B cell (primary cell): ENCODE measurements around the gene AGAP1.

Experiments
- CTCF ChIP-seq: fragments of 200-600 bp; IDR thresholded peaks from one replicate; pipeline ENCODE4 v1.8.0; 2022; ENCODE audit warnings: antibody characterized with exemption, mild to moderate bottlenecking
- EZH2 ChIP-seq: IDR thresholded peaks from 2 replicates; pipeline ENCODE4 v1.6.1; 2012; ENCODE audit warnings: borderline replicate concordance, low read depth, mild to moderate bottlenecking, moderate library complexity, low read length; ENCODE audit not compliant: insufficient read depth, poor library complexity, severe bottlenecking

DNA sequence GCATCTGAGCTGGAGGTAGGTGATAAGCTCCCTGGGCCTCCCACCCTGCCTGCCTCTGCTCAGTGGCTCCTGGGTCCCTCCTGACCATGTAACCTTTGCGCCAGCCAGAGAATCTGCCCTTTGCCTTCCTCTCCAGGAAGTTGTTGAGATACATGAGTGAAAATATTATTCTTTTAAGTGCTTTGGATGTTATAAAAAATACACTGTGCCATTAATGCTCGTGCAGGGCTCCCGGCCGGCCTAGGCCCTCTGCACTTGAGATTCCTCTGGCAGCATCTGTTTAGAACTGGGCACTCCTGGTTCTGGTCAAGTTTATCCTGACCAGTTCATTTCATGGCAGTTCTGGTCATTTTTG lies 18.8 kb downstream of the AGAP1 start:
- TF ChIP-seq CTCF (no peak), EZH2 (no peak)
